Measurements from ENCODE around the gene ACADSB. TPM values are rescaled to one million over a fixed set of nuclear protein-coding genes. Genes with fewer than 3 reads are reported as not detected.

ACADSB gene
- total and polyA plus RNA-seq, 10 of the 15 experiments (the other 5 are each of a cell fraction or from before 2014, with no cell fraction given) = 10.8 to 24.0 (median 15.0) TPM

DNA sequence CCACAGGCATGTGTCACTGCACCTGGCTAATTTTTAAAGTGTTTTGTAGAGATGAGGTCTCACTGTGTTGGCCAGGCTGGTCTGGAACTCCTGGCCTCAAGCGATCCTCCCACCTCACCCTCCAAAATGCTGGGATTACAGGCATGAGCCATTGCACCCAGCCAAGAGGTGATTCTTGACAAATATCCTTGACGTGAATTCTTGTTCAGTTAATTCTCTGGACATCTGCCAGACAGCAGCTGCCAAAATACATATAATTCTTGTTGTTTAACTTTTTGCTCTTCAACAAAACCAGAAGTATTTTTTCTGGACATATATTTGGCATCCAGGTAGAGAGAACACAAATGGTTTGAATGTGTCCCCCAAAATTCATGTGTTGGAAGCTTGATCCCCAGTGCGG lies 3.2 kb downstream of the ACADSB start:
- no peak overlapping the region for H3K27ac ChIP-seq (ENCODE audit: control insufficient read depth, insufficient read depth)
- no peaks in the 10 kb centered on the region for H3K4me1 ChIP-seq (ENCODE audit: control insufficient read depth, insufficient read depth, low read length)
- no peak overlapping the region for H2AFZ ChIP-seq (ENCODE audit: control insufficient read depth, low read depth, low read length)
- DNase-seq (ENCODE audit: low read depth, low spot score) (no peak), FAIRE-seq (no peak), ATAC-seq (no peak)
- CTCF ChIA-PET = interaction anchor here (0.9 to 1.8 kb wide), 2 partner anchors 10 to 13 kb away, joined by 3 to 10 read pairs; no protein-coding TSS in a partner anchor
- TF ChIP-seq, protein P1, sequence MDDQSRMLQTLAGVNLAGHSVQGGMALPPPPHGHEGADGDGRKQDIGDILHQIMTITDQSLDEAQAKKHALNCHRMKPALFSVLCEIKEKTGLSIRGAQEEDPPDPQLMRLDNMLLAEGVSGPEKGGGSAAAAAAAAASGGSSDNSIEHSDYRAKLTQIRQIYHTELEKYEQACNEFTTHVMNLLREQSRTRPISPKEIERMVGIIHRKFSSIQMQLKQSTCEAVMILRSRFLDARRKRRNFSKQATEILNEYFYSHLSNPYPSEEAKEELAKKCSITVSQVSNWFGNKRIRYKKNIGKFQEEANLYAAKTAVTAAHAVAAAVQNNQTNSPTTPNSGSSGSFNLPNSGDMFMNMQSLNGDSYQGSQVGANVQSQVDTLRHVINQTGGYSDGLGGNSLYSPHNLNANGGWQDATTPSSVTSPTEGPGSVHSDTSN (IDR thresholded peaks at IDR 0.05; ENCODE audit: insufficient replicate concordance, low read depth, low read length) = no peak
- TF ChIP-seq ZNF24 (IDR thresholded peaks at IDR 0.05) (no peak), E4F1 (IDR thresholded peaks at IDR 0.05; ENCODE audit: borderline replicate concordance, partially characterized antibody) (no peak), POU2F2 (IDR thresholded peaks at IDR 0.05; ENCODE audit: borderline replicate concordance, low read depth, low read length) (no peak), ZNF687 (IDR thresholded peaks at IDR 0.05) (no peak), RCOR1 (conservative IDR thresholded peaks at IDR 0.05; ENCODE audit: low read depth, low read length) (no peak)
- TF ChIP-seq, protein P2, sequence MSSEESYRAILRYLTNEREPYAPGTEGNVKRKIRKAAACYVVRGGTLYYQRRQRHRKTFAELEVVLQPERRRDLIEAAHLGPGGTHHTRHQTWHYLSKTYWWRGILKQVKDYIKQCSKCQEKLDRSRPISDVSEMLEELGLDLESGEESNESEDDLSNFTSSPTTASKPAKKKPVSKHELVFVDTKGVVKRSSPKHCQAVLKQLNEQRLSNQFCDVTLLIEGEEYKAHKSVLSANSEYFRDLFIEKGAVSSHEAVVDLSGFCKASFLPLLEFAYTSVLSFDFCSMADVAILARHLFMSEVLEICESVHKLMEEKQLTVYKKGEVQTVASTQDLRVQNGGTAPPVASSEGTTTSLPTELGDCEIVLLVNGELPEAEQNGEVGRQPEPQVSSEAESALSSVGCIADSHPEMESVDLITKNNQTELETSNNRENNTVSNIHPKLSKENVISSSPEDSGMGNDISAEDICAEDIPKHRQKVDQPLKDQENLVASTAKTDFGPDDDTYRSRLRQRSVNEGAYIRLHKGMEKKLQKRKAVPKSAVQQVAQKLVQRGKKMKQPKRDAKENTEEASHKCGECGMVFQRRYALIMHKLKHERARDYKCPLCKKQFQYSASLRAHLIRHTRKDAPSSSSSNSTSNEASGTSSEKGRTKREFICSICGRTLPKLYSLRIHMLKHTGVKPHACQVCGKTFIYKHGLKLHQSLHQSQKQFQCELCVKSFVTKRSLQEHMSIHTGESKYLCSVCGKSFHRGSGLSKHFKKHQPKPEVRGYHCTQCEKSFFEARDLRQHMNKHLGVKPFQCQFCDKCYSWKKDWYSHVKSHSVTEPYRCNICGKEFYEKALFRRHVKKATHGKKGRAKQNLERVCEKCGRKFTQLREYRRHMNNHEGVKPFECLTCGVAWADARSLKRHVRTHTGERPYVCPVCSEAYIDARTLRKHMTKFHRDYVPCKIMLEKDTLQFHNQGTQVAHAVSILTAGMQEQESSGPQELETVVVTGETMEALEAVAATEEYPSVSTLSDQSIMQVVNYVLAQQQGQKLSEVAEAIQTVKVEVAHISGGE (CRISPR knock-in tag; IDR thresholded peaks at IDR 0.05) = no peak
- no peak overlapping the region for H3K9ac ChIP-seq (ENCODE audit: control insufficient read depth, insufficient read depth, low read length)
- no peak overlapping the region for H3K4me2 ChIP-seq (ENCODE audit: control insufficient read depth, insufficient read depth)
- no peaks in the 10 kb centered on the region; the same call in 2 of the 3 replicates for H3K9me3 ChIP-seq (replicated peaks; ENCODE audit: control insufficient read depth, insufficient read depth, low read length)
- no peaks in the 10 kb centered on the region for H4K20me1 ChIP-seq (ENCODE audit: control insufficient read depth, insufficient read depth)
- H3K4me3 ChIP-seq = no peak overlapping the region
- no TSS peak for BruUV-seq (replicated peaks)
- RAD21 ChIA-PET (ENCODE audit: unreplicated experiment) = interaction anchor here (1.3 kb wide), 1 partner anchor 14 kb away, joined by 3 read pairs; no protein-coding TSS in a partner anchor
- WGBS (ENCODE audit: insufficient coverage, insufficient replicate concordance, low lambda C conversion rate, missing lambda C conversion rate) = 96% methylated on average over 3 of the region's 3 CpGs
- POLR2A ChIA-PET = interaction anchor here (0.8 to 0.9 kb wide), 2 partner anchors 9 to 31 kb away, joined by 3 read pairs; no protein-coding TSS in a partner anchor
- SMC1A ChIA-PET (ENCODE audit: uncharacterized antibody, unreplicated experiment) = interaction anchor here (1.3 to 1.9 kb wide), 2 partner anchors 10 to 28 kb away, joined by 5 to 7 read pairs; no protein-coding TSS in a partner anchor
- H3K79me2 ChIP-seq (ENCODE audit: control insufficient read depth, insufficient read depth, low read length) = peaks cover 20% of the 10 kb centered on the region
- intact Hi-C loops (cut with micrococcal nuclease; ENCODE audit: unreplicated experiment) (no loop called here), in situ Hi-C loops (cut with MboI) (no loop called here)
- H3K27me3 ChIP-seq (replicated peaks in 1 of 2; ENCODE audit: control insufficient read depth in 2 of 2, insufficient read depth in 2 of 2, low read length in 1 of 2) = no peaks in the 10 kb centered on the region
- H3K36me3 ChIP-seq (ENCODE audit: control insufficient read depth in 2 of 2, insufficient read depth in 2 of 2, low read length in 1 of 2) = no peaks in the 10 kb centered on the region
